ENCODE data around the gene PPOX.
A peak's percentile ranks its signal among the peaks of the same experiment; 100 is the strongest.

GRCh38 chr1:161192476-161193465, 26.5 kb downstream of the PPOX start:
- no peak for TF ChIP-seq POLR2A (IDR thresholded peaks at IDR 0.05; ENCODE audit: low read depth)
- peak; percentile 70 to 88 (median 81) for TF ChIP-seq CTCF (IDR thresholded peaks at IDR 0.05)
